CD14-positive monocyte (primary cell): ENCODE results near the gene ACR. TPM values are rescaled to one million over a fixed set of nuclear protein-coding genes. Genes with fewer than 3 reads are reported as not detected.

ENCODE experiments used
- DNase-seq, 3 donors: peaks; one replicate each; pipeline ENCODE4 v3.0.0-alpha.2; 2011 to 2022
- H2AFZ ChIP-seq: 2 replicates; pipeline ENCODE4 v1.6.0; 2012; ENCODE audit warnings: mild to moderate bottlenecking, low read depth, low read length, inconsistent platforms; ENCODE audit not compliant: insufficient read depth, poor library complexity, severe bottlenecking
- H3K27ac ChIP-seq, 2 donors: 1 replicate in 1 of 2; 2 replicates in 1 of 2; pipeline ENCODE4 v1.5.1; 2012 to 2013; ENCODE audit warnings: low read length in 2 of 2, control low read depth in 1 of 2, inconsistent platforms in 1 of 2, low read depth in 1 of 2, mild to moderate bottlenecking in 1 of 2
- H3K27me3 ChIP-seq, 2 donors: one replicate each; pipeline versions ENCODE4 v1.6.0 to v1.6.1; 2011 to 2013; ENCODE audit warnings: low read length in 2 of 2; ENCODE audit not compliant: control insufficient read depth in 2 of 2, insufficient read depth in 2 of 2
- H3K36me3 ChIP-seq, 2 donors: replicated peaks in 1 of 2; 1 replicate in 1 of 2; 2 replicates in 1 of 2; pipeline versions ENCODE4 v1.5.1 to v1.6.1; 2012 to 2013; ENCODE audit warnings: low read length in 2 of 2, control low read depth in 1 of 2, inconsistent platforms in 1 of 2, mild to moderate bottlenecking in 1 of 2; ENCODE audit not compliant: insufficient read depth in 2 of 2, control insufficient read depth in 1 of 2
- H3K4me1 ChIP-seq, 2 donors: 1 replicate in 1 of 2; 2 replicates in 1 of 2; pipeline versions ENCODE4 v1.5.1 to v1.6.1; 2012 to 2013; ENCODE audit warnings: low read length in 2 of 2, control low read depth in 1 of 2, inconsistent platforms in 1 of 2, mild to moderate bottlenecking in 1 of 2, moderate library complexity in 1 of 2; ENCODE audit not compliant: insufficient read depth in 2 of 2, control insufficient read depth in 1 of 2
- H3K4me2 ChIP-seq: replicated peaks from 2 replicates; pipeline ENCODE3; 2012; ENCODE audit warnings: low read length, moderate library complexity, mild to moderate bottlenecking; ENCODE audit not compliant: poor library complexity, severe bottlenecking; ENCODE audit errors: extremely low read depth
- H3K4me3 ChIP-seq, 3 experiments: fragments of 200-600 bp in 1 of 3; sonication (generic) in 1 of 3; replicated peaks in 1 of 3; 1 replicate in 2 of 3; 2 replicates in 1 of 3; pipeline ENCODE4 v1.5.1; 2011 to 2013; ENCODE audit warnings: low read length in 3 of 3, mild to moderate bottlenecking in 3 of 3, control low read depth in 2 of 3, low read depth in 2 of 3, inconsistent platforms in 1 of 3, moderate library complexity in 1 of 3
- H3K79me2 ChIP-seq: 2 replicates; pipeline ENCODE4 v1.6.0; 2012; ENCODE audit warnings: mild to moderate bottlenecking, control low read depth, inconsistent platforms, low read length, moderate library complexity; ENCODE audit not compliant: insufficient read depth
- H3K9ac ChIP-seq: 2 replicates; pipeline ENCODE4 v1.6.0; 2017; ENCODE audit warnings: low read length, mild to moderate bottlenecking; ENCODE audit not compliant: insufficient read depth, poor library complexity, severe bottlenecking
- H3K9me3 ChIP-seq, 2 donors: replicated peaks in 1 of 2; 1 replicate in 1 of 2; 2 replicates in 1 of 2; pipeline versions ENCODE4 v1.5.1 to v1.6.1; 2012 to 2013; ENCODE audit warnings: low read length in 2 of 2, control low read depth in 1 of 2; ENCODE audit not compliant: control insufficient read depth in 1 of 2, insufficient read depth in 1 of 2
- H4K20me1 ChIP-seq: 2 replicates; pipeline ENCODE4 v1.6.0; 2012; ENCODE audit warnings: mild to moderate bottlenecking, low read length, control low read depth, moderate library complexity; ENCODE audit not compliant: insufficient read depth
- H3K27ac Mint-ChIP-seq, 7 donors: one replicate each; pipeline ENCODE4 v1.8.0; 2020; ENCODE audit warnings: mild to moderate bottlenecking in 7 of 7, mixed read lengths in 7 of 7, moderate library complexity in 6 of 7, inconsistent platforms in 2 of 7
- H3K27me3 Mint-ChIP-seq, 3 donors: one replicate each; pipeline ENCODE4 v1.8.0; 2021 to 2022; ENCODE audit warnings: low read depth in 3 of 3, mild to moderate bottlenecking in 3 of 3, mixed read lengths in 3 of 3, moderate library complexity in 3 of 3, inconsistent platforms in 1 of 3
- H3K36me3 Mint-ChIP-seq, 2 donors: one replicate each; pipeline ENCODE4 v1.8.0; 2020; ENCODE audit warnings: mixed read lengths in 2 of 2, inconsistent platforms in 1 of 2, mild to moderate bottlenecking in 1 of 2
- H3K4me1 Mint-ChIP-seq: one replicate; pipeline ENCODE4 v1.8.0; 2020; ENCODE audit warnings: mild to moderate bottlenecking, mixed read lengths
- H3K4me3 Mint-ChIP-seq, 2 donors: one replicate each; pipeline ENCODE4 v1.8.0; 2020; ENCODE audit warnings: mild to moderate bottlenecking in 2 of 2, mixed read lengths in 2 of 2, moderate library complexity in 1 of 2
- H3K9me3 Mint-ChIP-seq, 7 donors: one replicate each; pipeline ENCODE4 v1.8.0; 2020 to 2022; ENCODE audit warnings: mixed read lengths in 7 of 7, mild to moderate bottlenecking in 6 of 7, moderate library complexity in 6 of 7, inconsistent platforms in 2 of 7
- CTCF ChIP-seq: fragments of 200-600 bp; IDR thresholded peaks from one replicate; pipeline ENCODE4 v1.8.0; 2022; ENCODE audit warnings: antibody characterized with exemption, mild to moderate bottlenecking
- WGBS: methylation state at CpG from one replicate; pipeline ENCODE4 v1.1.5; 2013; ENCODE audit warnings: missing lambda C conversion rate; ENCODE audit not compliant: insufficient coverage; 5-methylcytosine and 5-hydroxymethylcytosine counted together
- intact Hi-C, 2 donors: fragments of 100-400 bp; cut with micrococcal nuclease; formaldehyde crosslinking; loops; one replicate each; pipeline versions ENCODE4 v1.15.0 to v1.15.1; 2023
- polyA plus RNA-seq, 3 donors: library from polyadenylated mRNA; depleted of rRNA in 1 of 3; unstranded in 2 of 3; stranded (reverse) in 1 of 3; fragments of 300-500 nt in 2 of 3; fragments of >200 nt in 1 of 3; fragmentation: Illumina TruSeq in 2 of 3; gene quantifications; 1 replicate in 2 of 3; 2 replicates in 1 of 3; pipeline ENCODE4 v1.2.3, GENCODE V29; 2012 to 2021

Gene ACR
- polyA plus RNA-seq, 3 donors = not detected

- H3K4me1 ChIP-seq = no peaks in the 10 kb centered on the region
- intact Hi-C loops = no loop called here
- WGBS = 87% methylated on average over 31 of the region's 32 CpGs
- Mint-ChIP-seq H3K27ac (no peak overlapping the region), H3K9me3 (no peaks in the 10 kb centered on the region), H3K4me3 (no peak overlapping the region), H3K36me3 (no peaks in the 10 kb centered on the region), H3K4me1 (no peaks in the 10 kb centered on the region), H3K27me3 (peaks cover 0 to 2% (median 0%) of the 10 kb centered on the region in 3 donors)
- H3K79me2 ChIP-seq = no peaks in the 10 kb centered on the region
- peak; percentile 20 for TF ChIP-seq CTCF
- H3K4me2 ChIP-seq = no peak overlapping the region
- no peak for DNase-seq
- H3K27me3 ChIP-seq = no peaks in the 10 kb centered on the region
- H3K9ac ChIP-seq = no peak overlapping the region
- no peaks in the 10 kb centered on the region for H3K36me3 ChIP-seq
- H3K4me3 ChIP-seq = no peak overlapping the region
- no peak overlapping the region for H2AFZ ChIP-seq
- H3K9me3 ChIP-seq = no peaks in the 10 kb centered on the region
- H4K20me1 ChIP-seq = no peaks in the 10 kb centered on the region
- no peak overlapping the region for H3K27ac ChIP-seq
Observed at GRCh38 chr22:50731811-50732624, 6.0 kb upstream of the ACR start.

GRCh38 chr22:50732681-50733080, 5.3 kb upstream of the ACR start:
- no peak for TF ChIP-seq CTCF
- H3K9me3 Mint-ChIP-seq = peaks cover 0 to under 1% (median 0%) of the 10 kb centered on the region in 7 donors
- H2AFZ ChIP-seq = no peak overlapping the region
- no peaks in the 10 kb centered on the region for H3K36me3 Mint-ChIP-seq
- H3K79me2 ChIP-seq = no peaks in the 10 kb centered on the region
- no peaks in the 10 kb centered on the region for H3K27me3 ChIP-seq
- H3K9me3 ChIP-seq = no peaks in the 10 kb centered on the region
- H3K4me2 ChIP-seq = no peak overlapping the region
- intact Hi-C loops = no loop called here
- H3K27me3 Mint-ChIP-seq = peaks cover 0 to 2% (median 0%) of the 10 kb centered on the region in 3 donors
- no peak overlapping the region for H3K4me3 Mint-ChIP-seq
- no peak overlapping the region for H3K4me3 ChIP-seq
- no peak overlapping the region for H3K27ac Mint-ChIP-seq
- H3K9ac ChIP-seq = no peak overlapping the region
- no peak for DNase-seq
- no peaks in the 10 kb centered on the region for H3K4me1 Mint-ChIP-seq
- H4K20me1 ChIP-seq = no peaks in the 10 kb centered on the region
- no peak overlapping the region for H3K27ac ChIP-seq
- WGBS = 85% methylated on average over 8 of the region's 12 CpGs
- H3K4me1 ChIP-seq = no peaks in the 10 kb centered on the region
- no peaks in the 10 kb centered on the region for H3K36me3 ChIP-seq
